HEK293T (cell line): ENCODE results near the gene LIPC.

ENCODE experiments used
- ELF4 ChIP-seq: fragments of 450-650 bp; IDR thresholded peaks from 2 replicates; pipeline ENCODE4 v1.6.1; 2017; ENCODE audit warnings: antibody characterized with exemption
- FOXA1 ChIP-seq: fragments of 450-650 bp; IDR thresholded peaks from 2 replicates; pipeline ENCODE4 v1.6.1; 2016; ENCODE audit warnings: mild to moderate bottlenecking
- FOXK2 ChIP-seq: fragments of 450-650 bp; IDR thresholded peaks from 2 replicates; pipeline ENCODE4 v1.6.1; 2016; ENCODE audit warnings: mild to moderate bottlenecking
- FOXM1 ChIP-seq: fragments of 450-650 bp; IDR thresholded peaks from 2 replicates; pipeline ENCODE4 v1.6.1; 2017; ENCODE audit warnings: mild to moderate bottlenecking, borderline replicate concordance
- SP1 ChIP-seq: fragments of 450-650 bp; IDR thresholded peaks from 2 replicates; pipeline ENCODE4 v1.6.1; 2017

GRCh38 chr15:58608711-58609110 is 176.9 kb downstream of the LIPC start:
- TF ChIP-seq FOXK2 (no peak), FOXA1 (no peak), SP1 (no peak), ELF4 (no peak), FOXM1 (no peak)
